Stimulated activated CD4-positive, alpha-beta T cell treated with anti-CD3 and anti-CD28 coated beads, Interleukin-2, amount 100 ng/mL, for 24 hours (primary cell): ENCODE measurements around the gene NR5A1.

Source experiments
- DNase-seq, 2 donors: peaks; one replicate each; pipeline ENCODE4 v3.0.0-alpha.2; 2020

Gene NR5A1

DNA sequence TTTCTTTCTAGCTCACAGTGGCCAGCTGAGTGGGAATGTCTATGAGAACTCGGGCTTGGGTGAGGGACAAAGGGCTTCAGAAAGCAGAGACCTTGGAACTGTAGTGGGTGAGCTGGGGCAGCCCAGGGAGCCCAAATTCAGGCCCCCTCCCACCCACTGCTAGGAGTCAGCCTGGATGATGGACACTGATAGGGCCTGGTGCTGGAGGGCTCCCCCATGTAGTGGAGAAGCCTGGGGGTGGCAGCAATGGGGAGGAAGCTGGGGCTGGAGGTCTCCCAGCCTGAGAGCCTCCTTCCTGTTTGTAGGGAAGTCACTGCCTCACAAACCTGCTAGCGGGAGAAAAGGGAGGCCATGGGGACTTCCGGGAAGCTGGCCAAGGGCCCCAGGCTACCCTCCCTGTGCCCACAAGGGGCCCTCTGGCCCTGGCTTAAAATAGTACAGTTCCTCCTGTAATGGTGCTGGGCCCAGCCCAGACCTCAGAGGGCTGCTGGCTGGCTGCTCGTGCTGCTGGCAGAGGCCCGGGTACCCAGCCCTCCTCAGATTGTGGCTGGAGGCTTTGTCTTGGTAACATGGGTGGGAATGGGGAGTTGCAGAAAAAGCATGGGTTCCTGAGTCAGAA is 6.3 kb upstream of the NR5A1 start:
- no peak for DNase-seq

DNA sequence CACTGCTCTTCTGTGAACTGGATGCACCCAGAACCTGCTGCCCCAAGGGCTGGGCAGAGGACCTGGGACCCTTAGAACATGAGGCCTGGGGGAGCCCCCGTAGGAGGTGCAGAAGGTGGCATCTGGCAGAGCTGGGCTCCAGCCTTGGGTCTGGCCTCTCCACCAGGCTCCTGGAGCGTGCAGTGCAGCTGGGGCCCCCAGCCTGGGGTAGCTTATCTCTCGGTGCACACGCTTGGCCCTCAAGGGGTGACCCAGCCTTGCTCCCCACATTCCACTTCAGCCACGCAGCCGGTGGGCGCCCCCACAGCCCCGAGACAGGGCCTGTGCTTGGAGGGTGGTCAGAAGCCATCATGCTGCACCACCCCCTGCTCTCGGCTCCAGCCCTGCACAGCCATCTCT is 5.6 kb upstream of the NR5A1 start:
- no peak for DNase-seq

- no peak for DNase-seq
These were observed 4.9 kb upstream of the NR5A1 start for GRCh38 chr9:124511891-124512805.

- DNase-seq = no peak
These were observed 4.2 kb upstream of the NR5A1 start for GRCh38 chr9:124511426-124511840.

GRCh38 chr9:124510650-124511425 is 3.6 kb upstream of the NR5A1 start:
- no peak for DNase-seq

DNA sequence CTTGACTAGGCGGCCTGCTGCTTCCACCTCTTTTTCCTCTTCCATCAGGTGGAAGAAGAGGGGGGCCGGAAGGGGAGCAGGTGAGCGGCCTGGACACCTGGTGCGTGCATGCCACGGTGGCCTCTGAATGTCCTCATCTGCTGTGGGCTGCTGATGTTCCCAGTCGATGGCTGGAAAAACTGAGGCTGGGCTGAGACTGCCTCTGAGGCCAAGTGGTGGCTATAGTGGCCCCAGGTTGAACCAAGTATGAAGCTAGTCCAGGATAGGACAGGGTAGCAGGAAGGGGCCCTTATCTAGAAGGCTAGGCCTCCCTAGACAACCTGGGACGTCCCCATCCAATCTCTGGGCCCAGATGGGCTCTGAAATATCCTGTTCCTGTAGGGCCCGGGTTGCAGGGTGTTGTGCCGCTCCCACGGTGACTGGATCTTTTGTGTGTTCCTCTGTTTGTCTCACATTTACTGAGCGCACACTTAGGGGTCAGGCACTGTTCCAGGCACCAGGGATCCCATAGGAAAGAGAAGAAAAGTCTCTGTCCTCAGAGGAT is 753 bp upstream of the NR5A1 start:
- DNase-seq = no peak

DNA sequence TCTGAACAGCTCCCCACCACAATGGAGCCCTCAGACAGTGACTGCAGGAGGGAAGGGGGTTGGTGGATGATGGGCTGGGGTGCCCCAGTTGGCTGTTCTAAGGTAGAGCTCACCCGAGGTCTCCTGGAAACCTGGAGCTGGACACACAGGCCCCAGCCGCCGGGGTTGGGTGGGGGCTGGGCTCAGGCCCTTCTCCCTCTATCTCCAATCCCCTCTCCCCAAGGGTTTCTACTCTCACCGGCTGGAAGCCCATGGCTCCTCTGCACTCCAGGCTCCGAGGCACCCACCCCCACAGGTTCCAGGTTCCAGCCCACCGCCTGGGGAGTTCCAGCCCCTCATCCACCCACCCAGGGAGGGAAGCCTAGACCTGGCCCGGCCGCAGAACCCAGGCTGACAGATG is 766 bp downstream of the NR5A1 start:
- DNase-seq = no peak

- no peak for DNase-seq
These were observed 1.3 kb downstream of the NR5A1 start for GRCh38 chr9:124505901-124506346.

- no peak for DNase-seq
These were observed 1.9 kb downstream of the NR5A1 start for GRCh38 chr9:124505006-124505900.

DNA sequence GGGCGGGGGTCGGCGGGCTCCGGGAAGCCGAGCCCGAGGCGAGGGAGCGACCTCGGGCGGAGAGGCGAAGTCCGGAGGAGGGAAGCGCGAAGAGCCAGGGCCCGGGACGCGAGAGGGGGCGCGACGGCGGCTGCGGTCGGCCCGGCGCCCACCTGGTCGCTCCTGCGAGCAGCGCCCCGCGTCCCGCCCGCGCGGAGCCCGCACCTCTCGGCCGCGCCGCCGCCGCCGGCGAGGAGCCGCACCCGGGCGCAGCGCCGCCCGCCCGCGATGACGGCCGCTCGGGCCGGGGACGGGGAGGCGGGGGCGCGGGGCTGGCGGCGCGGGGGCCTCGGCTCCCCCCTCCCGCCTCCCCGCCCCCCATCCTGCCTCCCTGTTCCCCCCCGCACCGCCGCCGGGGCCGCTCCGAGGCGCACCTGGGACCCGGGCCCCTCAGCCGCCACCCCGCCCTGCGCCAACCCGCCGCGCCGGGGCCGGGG is 2.6 kb downstream of the NR5A1 start:
- no peak for DNase-seq

DNA sequence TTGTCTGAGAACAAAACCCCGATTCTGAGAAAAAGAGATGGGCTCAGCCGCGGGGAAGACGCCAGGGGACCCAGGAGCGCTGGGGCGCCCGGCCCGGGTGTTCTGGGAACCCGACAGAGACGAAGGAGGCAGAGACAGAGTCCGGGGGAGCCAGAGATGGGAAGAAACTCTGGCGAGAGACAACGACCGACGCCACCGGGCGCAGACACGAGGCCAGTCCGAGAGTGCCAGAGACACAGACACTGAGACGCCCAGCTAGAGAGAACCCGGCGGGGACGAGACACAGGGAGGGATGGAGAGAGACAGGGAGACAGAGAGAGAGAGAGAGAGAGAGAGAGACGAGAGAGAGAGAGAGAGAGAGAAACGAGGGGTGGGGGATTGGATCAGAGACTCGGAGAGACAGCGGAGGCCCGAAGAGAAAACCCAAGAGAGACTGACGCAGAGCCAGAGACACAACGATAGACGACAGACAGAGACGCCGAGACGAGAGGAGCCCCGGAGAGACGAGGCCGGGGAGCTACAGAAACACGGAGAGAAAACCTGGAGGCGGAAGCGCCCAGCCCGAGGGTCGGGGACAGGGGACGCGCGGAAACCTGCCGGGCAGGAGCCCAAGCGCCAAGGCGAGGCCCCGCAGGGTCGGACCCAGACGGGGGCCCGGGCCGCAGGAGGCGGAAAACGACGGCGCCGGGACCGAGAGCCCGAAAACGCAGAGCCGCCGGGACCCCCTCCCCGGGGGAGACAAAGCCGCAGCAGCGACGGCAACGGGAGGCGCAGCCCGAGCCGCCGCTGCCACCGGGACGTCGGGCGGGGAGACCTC is 3.3 kb downstream of the NR5A1 start:
- DNase-seq = no peak

GRCh38 chr9:124502711-124503702 is 4.2 kb downstream of the NR5A1 start:
- DNase-seq = no peak

DNA sequence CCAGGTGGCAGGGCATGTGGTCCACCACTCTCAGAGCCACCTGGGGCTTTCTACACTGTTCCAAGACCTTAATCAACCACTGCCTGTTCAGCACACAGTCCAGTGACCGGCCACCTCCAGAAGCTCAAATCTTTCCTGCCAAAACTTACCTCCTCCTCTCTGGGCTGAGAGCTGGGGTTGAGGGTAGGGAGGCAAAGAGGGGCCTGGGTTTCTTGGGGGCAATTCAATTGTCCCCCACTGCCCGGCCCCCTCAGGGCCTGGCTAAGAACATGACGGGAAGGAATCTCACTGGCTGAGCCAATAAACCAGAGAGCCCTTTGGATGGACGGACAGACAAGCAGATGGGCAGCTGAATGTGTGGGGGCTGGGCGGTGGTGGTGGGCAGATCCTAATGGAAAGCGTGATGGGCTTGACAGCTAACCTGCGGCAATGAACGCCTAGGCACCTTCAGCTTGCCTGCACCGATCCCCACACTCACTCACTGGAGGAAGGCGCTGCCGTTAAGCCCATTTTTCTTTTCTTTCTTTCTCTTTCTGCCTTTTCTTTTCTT is 5.4 kb downstream of the NR5A1 start:
- no peak for DNase-seq

- no peak for DNase-seq
These were observed 6.2 kb downstream of the NR5A1 start for GRCh38 chr9:124500796-124501611.

GRCh38 chr9:124500028-124500795 is 7.0 kb downstream of the NR5A1 start:
- no peak for DNase-seq

DNA sequence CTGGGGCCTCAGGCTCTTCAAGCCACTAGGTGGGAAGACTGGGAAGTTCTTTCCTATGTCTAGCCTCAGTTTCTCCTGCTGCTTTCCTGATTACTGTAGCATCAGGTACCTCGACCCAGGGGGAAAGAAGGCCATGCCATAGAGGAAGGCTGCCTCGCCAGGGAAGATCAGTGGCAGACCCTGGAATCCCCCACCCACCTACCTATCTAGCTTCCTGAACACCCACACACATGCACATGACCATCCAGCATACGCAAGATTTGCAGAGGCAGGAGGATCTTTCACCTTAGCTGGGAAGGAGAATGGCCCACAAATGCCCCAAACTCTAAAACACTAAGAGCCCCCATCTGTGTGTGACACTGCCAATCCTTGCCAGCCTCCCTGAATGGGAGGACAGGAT is 8.0 kb downstream of the NR5A1 start:
- no peak for DNase-seq

DNA sequence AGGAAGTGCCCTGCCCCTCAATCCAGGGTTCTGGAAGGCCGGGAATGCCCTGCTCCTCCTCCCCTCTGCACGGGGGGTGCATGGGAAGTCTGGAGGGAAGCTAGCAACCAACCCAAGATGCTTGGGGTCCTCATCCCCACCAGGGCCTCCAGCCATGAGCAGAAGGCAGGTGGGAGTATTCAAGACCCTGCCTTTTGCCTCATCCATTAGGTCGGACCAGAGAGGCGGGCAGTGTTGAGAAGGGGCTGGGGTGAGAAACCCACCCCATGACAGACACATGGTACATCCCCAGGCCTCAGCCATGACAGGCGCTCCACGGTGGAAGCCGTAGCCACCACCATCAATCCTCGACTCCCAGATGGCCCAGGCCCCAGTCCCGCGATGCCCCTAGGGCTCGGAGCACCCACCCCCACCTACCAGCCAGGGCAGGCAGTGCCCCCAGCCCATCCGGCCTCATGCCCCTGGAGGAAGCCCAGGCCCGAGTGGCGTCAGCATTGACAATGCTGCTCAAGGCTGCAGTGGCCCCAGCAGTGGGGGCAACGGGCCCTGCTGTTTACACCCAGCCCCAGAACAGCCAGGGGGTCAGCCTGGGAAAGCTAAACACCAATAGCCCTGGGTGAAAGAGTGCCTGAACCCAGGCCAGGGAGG is 8.6 kb downstream of the NR5A1 start:
- no peak for DNase-seq
